HEK293 (cell line): ENCODE data around the gene GPR39.

Experiments
- CTCF ChIA-PET: fragments of 350-600 bp; formaldehyde crosslinking; extraction: SDS; loops from one replicate; lab custom pipeline; 2021; ENCODE audit warnings: antibody characterized with exemption; lab: Yijun Ruan, JAX
- POLR2A ChIA-PET: fragments of 300-600 bp; formaldehyde crosslinking; extraction: SDS; loops from one replicate; lab custom pipeline; 2020; ENCODE audit warnings: antibody characterized with exemption, inconsistent platforms; lab: Yijun Ruan, JAX
- H3K27ac ChIP-seq: fragments of 200-500 bp; sonication (Bioruptor generic); 2 replicates; pipeline ENCODE4 v1.5.1; 2014; ENCODE audit warnings: low read depth, low read length, control low read depth, inconsistent platforms; ENCODE audit errors: extremely low read depth
- H3K36me3 ChIP-seq, 2 experiments: fragments of 200-500 bp in 1 of 2; sonication (Bioruptor generic) in 1 of 2; 1 replicate in 1 of 2; 2 replicates in 1 of 2; pipeline ENCODE4 v1.5.1; 2014 to 2017; ENCODE audit warnings: inconsistent platforms in 2 of 2, low read length in 2 of 2; ENCODE audit not compliant: control insufficient read depth in 2 of 2, insufficient read depth in 1 of 2
- H3K4me1 ChIP-seq: fragments of 200-500 bp; sonication (Bioruptor generic); 2 replicates; pipeline ENCODE4 v1.5.1; 2014; ENCODE audit warnings: mild to moderate bottlenecking, low read length, inconsistent platforms; ENCODE audit not compliant: control insufficient read depth, insufficient read depth
- H3K4me3 ChIP-seq: 2 replicates; pipeline ENCODE4 v1.5.1; 2011; ENCODE audit warnings: low read depth, mild to moderate bottlenecking, control low read depth, low read length, moderate library complexity
- H3K9me3 ChIP-seq: fragments of 200-500 bp; sonication (Bioruptor generic); 2 replicates; pipeline ENCODE4 v1.5.1; 2014; ENCODE audit warnings: low read depth, low read length, inconsistent platforms; ENCODE audit not compliant: control insufficient read depth, insufficient read depth
- KLF7 ChIP-seq: fragments of 450-650 bp; formaldehyde crosslinking; IDR thresholded peaks from 2 replicates; pipeline ENCODE4 v1.5.1; 2016; ENCODE audit warnings: missing biosample characterization, missing genetic modification characterization, borderline replicate concordance
- MEIS1 ChIP-seq: sonication (generic); formaldehyde crosslinking; IDR thresholded peaks from 2 replicates; pipeline ENCODE4 v1.8.1; 2022; ENCODE audit warnings: missing genetic modification reagents, mild to moderate bottlenecking, borderline replicate concordance
- SETDB1 ChIP-seq: IDR thresholded peaks from one replicate; pipeline ENCODE4 v1.6.1; 2017; ENCODE audit warnings: mild to moderate bottlenecking, low read length, moderate library complexity, mixed read lengths; ENCODE audit not compliant: insufficient read length
- ZBTB20 ChIP-seq: fragments of 450-650 bp; formaldehyde crosslinking; IDR thresholded peaks from 2 replicates; pipeline ENCODE4 v1.5.1; 2016; ENCODE audit warnings: missing biosample characterization, missing genetic modification characterization
- ZNF133 ChIP-seq: fragments of 450-650 bp; formaldehyde crosslinking; IDR thresholded peaks from 2 replicates; pipeline ENCODE4 v1.5.1; 2016; ENCODE audit warnings: missing biosample characterization, missing genetic modification characterization
- ZNF174 ChIP-seq: fragments of 450-650 bp; formaldehyde crosslinking; IDR thresholded peaks from 2 replicates; pipeline ENCODE4 v1.5.0; 2017; ENCODE audit warnings: missing biosample characterization, mild to moderate bottlenecking, missing genetic modification characterization
- ZNF274 ChIP-seq, 2 experiments: fragments of 200-500 bp in 1 of 2; fragments of 450-650 bp in 1 of 2; sonication (Bioruptor generic) in 1 of 2; formaldehyde crosslinking in 1 of 2; IDR thresholded peaks; 2 replicates each; pipeline versions ENCODE4 v1.5.1 to v1.6.1; 2014 to 2016; ENCODE audit warnings: borderline replicate concordance in 1 of 2, inconsistent platforms in 1 of 2, low read length in 1 of 2, missing biosample characterization in 1 of 2, missing genetic modification characterization in 1 of 2
- ZNF473 ChIP-seq: fragments of 450-650 bp; formaldehyde crosslinking; IDR thresholded peaks from 2 replicates; pipeline ENCODE4 v1.5.1; 2017; ENCODE audit warnings: missing biosample characterization, missing genetic modification characterization
- ZNF585B ChIP-seq: fragments of 450-650 bp; formaldehyde crosslinking; IDR thresholded peaks from 2 replicates; pipeline ENCODE4 v1.5.1; 2016; ENCODE audit warnings: missing biosample characterization, missing genetic modification characterization
- ZNF624 ChIP-seq: fragments of 450-650 bp; formaldehyde crosslinking; IDR thresholded peaks from 2 replicates; pipeline ENCODE4 v1.5.1; 2017; ENCODE audit warnings: missing biosample characterization, missing genetic modification characterization
- ZNF776 ChIP-seq: fragments of 450-650 bp; formaldehyde crosslinking; IDR thresholded peaks from 2 replicates; pipeline ENCODE4 v1.5.0; 2017; ENCODE audit warnings: missing biosample characterization, missing genetic modification characterization, borderline replicate concordance
- ZNF791 ChIP-seq: fragments of 450-650 bp; formaldehyde crosslinking; IDR thresholded peaks from 2 replicates; pipeline ENCODE4 v1.5.1; 2016; ENCODE audit warnings: missing biosample characterization, missing genetic modification characterization
- ZSCAN23 ChIP-seq: fragments of 450-650 bp; formaldehyde crosslinking; IDR thresholded peaks from 2 replicates; pipeline ENCODE4 v1.5.1; 2016; ENCODE audit warnings: missing biosample characterization, missing genetic modification characterization
- ZXDB ChIP-seq: fragments of 450-650 bp; formaldehyde crosslinking; IDR thresholded peaks from 2 replicates; pipeline ENCODE4 v1.5.1; 2016; ENCODE audit warnings: missing biosample characterization, missing genetic modification characterization
- TF ChIP-seq, protein P1 (sequence below): fragments of 450-650 bp; formaldehyde crosslinking; IDR thresholded peaks from 2 replicates; pipeline ENCODE4 v1.5.1; 2017; ENCODE audit warnings: missing biosample characterization, missing genetic modification characterization
- TF ChIP-seq, protein P2 (sequence below): fragments of 450-650 bp; formaldehyde crosslinking; IDR thresholded peaks from 2 replicates; pipeline ENCODE4 v1.5.1; 2016; ENCODE audit warnings: missing biosample characterization, missing genetic modification characterization, borderline replicate concordance
- TF ChIP-seq, protein P3 (sequence below): fragments of 450-650 bp; IDR thresholded peaks from 2 replicates; pipeline ENCODE4 v1.5.1; 2018; ENCODE audit warnings: missing biosample characterization, mild to moderate bottlenecking, missing genetic modification characterization
- TF ChIP-seq, protein P4 (sequence below): fragments of 450-650 bp; formaldehyde crosslinking; IDR thresholded peaks from 2 replicates; pipeline ENCODE4 v1.5.1; 2017; ENCODE audit warnings: missing biosample characterization, missing genetic modification characterization
- TF ChIP-seq, protein P5 (sequence below): fragments of 450-650 bp; formaldehyde crosslinking; conservative IDR thresholded peaks from 2 replicates; pipeline ENCODE4 v1.5.1; 2016; ENCODE audit warnings: low read depth, missing biosample characterization, missing genetic modification characterization

The GPR39 gene

DNA sequence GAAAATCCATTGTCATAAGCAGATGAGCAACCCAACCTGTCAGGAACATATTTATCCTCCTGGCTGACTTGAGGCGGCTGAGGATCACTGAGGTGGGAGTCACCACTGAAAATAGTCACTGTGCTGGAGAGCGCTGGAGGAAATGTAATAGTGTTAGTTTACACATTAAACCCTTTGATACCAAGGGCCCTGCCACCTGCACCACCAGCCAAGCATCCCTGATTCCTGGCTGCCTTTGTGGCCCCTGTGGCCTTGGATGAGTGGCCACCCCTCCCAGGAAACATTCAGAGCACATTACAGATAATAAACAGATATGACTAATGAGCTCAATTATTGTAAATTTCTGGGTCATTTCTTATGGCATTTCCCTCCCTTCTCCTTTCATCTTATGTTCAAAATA is 147.5 kb downstream of the GPR39 start (continued):
- TF ChIP-seq, protein P1, sequence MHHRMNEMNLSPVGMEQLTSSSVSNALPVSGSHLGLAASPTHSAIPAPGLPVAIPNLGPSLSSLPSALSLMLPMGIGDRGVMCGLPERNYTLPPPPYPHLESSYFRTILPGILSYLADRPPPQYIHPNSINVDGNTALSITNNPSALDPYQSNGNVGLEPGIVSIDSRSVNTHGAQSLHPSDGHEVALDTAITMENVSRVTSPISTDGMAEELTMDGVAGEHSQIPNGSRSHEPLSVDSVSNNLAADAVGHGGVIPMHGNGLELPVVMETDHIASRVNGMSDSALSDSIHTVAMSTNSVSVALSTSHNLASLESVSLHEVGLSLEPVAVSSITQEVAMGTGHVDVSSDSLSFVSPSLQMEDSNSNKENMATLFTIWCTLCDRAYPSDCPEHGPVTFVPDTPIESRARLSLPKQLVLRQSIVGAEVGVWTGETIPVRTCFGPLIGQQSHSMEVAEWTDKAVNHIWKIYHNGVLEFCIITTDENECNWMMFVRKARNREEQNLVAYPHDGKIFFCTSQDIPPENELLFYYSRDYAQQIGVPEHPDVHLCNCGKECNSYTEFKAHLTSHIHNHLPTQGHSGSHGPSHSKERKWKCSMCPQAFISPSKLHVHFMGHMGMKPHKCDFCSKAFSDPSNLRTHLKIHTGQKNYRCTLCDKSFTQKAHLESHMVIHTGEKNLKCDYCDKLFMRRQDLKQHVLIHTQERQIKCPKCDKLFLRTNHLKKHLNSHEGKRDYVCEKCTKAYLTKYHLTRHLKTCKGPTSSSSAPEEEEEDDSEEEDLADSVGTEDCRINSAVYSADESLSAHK (tag by site-specific recombination): no peak
- TF ChIP-seq, protein P2, sequence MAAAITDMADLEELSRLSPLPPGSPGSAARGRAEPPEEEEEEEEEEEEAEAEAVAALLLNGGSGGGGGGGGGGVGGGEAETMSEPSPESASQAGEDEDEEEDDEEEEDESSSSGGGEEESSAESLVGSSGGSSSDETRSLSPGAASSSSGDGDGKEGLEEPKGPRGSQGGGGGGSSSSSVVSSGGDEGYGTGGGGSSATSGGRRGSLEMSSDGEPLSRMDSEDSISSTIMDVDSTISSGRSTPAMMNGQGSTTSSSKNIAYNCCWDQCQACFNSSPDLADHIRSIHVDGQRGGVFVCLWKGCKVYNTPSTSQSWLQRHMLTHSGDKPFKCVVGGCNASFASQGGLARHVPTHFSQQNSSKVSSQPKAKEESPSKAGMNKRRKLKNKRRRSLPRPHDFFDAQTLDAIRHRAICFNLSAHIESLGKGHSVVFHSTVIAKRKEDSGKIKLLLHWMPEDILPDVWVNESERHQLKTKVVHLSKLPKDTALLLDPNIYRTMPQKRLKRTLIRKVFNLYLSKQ (tag by site-specific recombination): no peak
- TF ChIP-seq ZNF791 (tag by site-specific recombination) (no peak), ZNF174 (no peak), ZNF585B (tag by site-specific recombination) (no peak), ZSCAN23 (tag by site-specific recombination) (no peak), SETDB1 (no peak)
- TF ChIP-seq, protein P3, sequence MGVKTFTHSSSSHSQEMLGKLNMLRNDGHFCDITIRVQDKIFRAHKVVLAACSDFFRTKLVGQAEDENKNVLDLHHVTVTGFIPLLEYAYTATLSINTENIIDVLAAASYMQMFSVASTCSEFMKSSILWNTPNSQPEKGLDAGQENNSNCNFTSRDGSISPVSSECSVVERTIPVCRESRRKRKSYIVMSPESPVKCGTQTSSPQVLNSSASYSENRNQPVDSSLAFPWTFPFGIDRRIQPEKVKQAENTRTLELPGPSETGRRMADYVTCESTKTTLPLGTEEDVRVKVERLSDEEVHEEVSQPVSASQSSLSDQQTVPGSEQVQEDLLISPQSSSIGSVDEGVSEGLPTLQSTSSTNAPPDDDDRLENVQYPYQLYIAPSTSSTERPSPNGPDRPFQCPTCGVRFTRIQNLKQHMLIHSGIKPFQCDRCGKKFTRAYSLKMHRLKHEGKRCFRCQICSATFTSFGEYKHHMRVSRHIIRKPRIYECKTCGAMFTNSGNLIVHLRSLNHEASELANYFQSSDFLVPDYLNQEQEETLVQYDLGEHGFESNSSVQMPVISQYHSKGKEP (tag by site-specific recombination): no peak
- TF ChIP-seq, protein P4, sequence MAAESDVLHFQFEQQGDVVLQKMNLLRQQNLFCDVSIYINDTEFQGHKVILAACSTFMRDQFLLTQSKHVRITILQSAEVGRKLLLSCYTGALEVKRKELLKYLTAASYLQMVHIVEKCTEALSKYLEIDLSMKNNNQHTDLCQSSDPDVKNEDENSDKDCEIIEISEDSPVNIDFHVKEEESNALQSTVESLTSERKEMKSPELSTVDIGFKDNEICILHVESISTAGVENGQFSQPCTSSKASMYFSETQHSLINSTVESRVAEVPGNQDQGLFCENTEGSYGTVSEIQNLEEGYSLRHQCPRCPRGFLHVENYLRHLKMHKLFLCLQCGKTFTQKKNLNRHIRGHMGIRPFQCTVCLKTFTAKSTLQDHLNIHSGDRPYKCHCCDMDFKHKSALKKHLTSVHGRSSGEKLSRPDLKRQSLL (tag by site-specific recombination): no peak
- TF ChIP-seq, all 188 proteins: peak for 0

DNA sequence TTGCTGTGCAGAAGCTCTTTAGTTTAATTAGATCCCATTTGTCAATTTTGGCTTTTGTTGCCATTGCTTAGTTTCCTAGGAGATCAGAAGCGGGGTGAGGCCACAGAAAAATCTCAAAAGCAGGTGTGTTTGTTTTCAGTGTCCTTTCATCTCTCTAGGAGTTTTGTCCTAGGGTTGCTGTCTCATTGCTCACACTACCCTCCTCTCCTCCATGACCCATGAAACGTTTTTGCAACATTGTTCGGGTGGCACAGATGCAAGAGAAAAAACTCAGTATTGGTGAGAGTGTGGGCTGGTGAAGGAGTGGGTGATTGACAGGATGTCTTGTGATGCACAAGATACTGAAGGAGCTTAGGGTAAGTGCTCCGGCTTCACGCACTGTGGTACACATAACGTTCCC is 149.8 kb downstream of the GPR39 start:
- Histone ChIP-seq H3K27ac (no peak overlapping the region), H3K4me1 (no peaks in the 10 kb centered on the region), H3K9me3 (no peaks in the 10 kb centered on the region), H3K4me3 (no peak overlapping the region), H3K36me3 (no peaks in the 10 kb centered on the region)
- TF ChIP-seq MEIS1 (CRISPR knock-in tag) (no peak), SETDB1 (no peak), ZNF274 (IDR thresholded peaks at IDR 0.05; ENCODE audit: low read length) (no peak), ZNF274 (tag by site-specific recombination; IDR thresholded peaks at IDR 0.05; ENCODE audit: borderline replicate concordance) (no peak), ZNF624 (no peak), ZNF473 (no peak), ZXDB (tag by site-specific recombination) (no peak), ZNF776 (tag by site-specific recombination) (no peak), KLF7 (tag by site-specific recombination) (no peak), ZBTB20 (tag by site-specific recombination) (no peak), ZNF133 (no peak)
- TF ChIP-seq, protein P5, sequence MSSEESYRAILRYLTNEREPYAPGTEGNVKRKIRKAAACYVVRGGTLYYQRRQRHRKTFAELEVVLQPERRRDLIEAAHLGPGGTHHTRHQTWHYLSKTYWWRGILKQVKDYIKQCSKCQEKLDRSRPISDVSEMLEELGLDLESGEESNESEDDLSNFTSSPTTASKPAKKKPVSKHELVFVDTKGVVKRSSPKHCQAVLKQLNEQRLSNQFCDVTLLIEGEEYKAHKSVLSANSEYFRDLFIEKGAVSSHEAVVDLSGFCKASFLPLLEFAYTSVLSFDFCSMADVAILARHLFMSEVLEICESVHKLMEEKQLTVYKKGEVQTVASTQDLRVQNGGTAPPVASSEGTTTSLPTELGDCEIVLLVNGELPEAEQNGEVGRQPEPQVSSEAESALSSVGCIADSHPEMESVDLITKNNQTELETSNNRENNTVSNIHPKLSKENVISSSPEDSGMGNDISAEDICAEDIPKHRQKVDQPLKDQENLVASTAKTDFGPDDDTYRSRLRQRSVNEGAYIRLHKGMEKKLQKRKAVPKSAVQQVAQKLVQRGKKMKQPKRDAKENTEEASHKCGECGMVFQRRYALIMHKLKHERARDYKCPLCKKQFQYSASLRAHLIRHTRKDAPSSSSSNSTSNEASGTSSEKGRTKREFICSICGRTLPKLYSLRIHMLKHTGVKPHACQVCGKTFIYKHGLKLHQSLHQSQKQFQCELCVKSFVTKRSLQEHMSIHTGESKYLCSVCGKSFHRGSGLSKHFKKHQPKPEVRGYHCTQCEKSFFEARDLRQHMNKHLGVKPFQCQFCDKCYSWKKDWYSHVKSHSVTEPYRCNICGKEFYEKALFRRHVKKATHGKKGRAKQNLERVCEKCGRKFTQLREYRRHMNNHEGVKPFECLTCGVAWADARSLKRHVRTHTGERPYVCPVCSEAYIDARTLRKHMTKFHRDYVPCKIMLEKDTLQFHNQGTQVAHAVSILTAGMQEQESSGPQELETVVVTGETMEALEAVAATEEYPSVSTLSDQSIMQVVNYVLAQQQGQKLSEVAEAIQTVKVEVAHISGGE: no peak
- CTCF ChIA-PET: interaction anchor here (0.5 kb wide), 1 partner anchor 119 kb away, joined by 3 read pairs; no protein-coding TSS in a partner anchor
- POLR2A ChIA-PET: no interaction called here
